ENCODE measurements around the gene FDXR.
"Not testable (repeated sequence)": the region's sequence is repeated elsewhere in the genome, so short reads cannot be mapped to it uniquely, and the experiment has no call there.

FDXR gene, protein sequence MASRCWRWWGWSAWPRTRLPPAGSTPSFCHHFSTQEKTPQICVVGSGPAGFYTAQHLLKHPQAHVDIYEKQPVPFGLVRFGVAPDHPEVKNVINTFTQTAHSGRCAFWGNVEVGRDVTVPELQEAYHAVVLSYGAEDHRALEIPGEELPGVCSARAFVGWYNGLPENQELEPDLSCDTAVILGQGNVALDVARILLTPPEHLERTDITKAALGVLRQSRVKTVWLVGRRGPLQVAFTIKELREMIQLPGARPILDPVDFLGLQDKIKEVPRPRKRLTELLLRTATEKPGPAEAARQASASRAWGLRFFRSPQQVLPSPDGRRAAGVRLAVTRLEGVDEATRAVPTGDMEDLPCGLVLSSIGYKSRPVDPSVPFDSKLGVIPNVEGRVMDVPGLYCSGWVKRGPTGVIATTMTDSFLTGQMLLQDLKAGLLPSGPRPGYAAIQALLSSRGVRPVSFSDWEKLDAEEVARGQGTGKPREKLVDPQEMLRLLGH

DNA sequence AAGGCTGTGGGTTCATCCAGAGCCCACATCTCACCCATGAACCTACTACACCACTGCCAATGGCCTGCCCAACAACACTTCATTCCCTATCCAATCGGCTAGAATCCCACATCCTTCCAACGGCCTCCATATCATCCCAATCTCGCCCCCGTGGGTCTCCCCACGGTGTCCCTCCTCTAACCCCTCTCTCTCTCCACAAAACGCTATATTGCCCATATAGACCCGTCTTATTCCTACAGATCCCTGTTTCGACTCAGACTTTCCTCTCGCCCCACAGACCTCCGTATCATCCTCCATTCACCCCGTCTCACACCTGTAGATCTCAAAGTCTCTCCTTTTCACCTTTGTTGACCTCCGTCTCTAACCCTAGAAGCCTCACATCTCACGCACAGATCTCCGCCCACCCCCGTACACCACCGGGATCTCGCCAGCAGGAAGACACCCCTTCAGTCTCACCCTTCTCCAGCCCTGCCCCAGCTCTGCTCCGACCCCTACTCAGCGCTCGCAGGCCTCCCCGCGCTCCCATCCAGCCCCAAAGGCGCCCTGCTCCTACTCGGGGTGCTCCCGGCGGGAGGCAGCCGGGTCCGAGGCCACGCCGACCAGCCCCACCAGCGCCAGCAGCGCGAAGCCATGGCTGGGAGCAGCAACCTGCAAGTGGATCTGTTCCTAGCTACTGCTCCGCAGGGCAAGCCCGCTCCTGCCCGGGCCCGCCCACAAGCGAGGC is at the start of gene FDXR:
Gene FDXR (minus strand): TSS at position 682 of the 724 bp plus-strand sequence. CDS start 50 bp downstream, at position 632.
- DNase-seq = no peak

DNA sequence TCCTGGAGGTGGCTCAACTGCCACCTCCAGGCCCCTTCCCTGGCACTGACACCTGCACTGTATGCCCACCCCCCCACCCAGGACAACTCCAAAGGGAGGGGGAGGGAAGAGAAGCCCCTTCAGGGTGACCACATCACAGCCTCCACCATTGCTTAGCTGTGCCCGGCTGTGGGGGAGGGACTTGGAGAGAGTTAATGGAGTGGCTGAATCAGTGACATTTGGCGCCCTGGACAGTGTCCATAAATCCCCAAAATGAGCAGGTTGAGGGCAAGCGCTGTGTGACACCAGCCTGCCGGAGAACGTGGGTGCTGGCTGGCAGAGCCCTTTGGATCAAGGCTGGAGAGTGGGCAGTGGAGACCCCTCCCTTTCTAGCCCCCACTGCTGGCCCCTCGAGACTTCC is 49.4 kb upstream of the FDXR start:
- no peak for DNase-seq

DNA sequence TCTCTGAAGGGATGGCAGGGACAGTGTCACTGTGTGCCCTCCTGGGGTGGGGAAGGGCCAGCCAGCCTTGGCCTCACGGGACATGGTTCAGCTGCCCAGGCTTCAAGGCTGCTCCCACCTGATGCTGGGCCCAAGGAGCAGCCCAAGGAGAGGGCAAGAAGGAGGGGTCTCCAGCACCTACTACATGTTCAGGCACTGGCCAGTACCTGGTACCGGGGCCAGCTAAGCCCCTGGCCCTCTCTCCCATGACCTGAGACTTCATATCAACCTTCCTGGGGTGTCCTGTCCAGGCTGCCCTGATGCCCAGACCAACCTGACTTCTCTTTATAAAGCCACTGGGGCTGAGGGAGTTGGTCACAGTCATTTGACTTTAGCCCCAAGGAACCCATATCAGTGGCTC is 49.0 kb upstream of the FDXR start:
- DNase-seq = no peak

DNA sequence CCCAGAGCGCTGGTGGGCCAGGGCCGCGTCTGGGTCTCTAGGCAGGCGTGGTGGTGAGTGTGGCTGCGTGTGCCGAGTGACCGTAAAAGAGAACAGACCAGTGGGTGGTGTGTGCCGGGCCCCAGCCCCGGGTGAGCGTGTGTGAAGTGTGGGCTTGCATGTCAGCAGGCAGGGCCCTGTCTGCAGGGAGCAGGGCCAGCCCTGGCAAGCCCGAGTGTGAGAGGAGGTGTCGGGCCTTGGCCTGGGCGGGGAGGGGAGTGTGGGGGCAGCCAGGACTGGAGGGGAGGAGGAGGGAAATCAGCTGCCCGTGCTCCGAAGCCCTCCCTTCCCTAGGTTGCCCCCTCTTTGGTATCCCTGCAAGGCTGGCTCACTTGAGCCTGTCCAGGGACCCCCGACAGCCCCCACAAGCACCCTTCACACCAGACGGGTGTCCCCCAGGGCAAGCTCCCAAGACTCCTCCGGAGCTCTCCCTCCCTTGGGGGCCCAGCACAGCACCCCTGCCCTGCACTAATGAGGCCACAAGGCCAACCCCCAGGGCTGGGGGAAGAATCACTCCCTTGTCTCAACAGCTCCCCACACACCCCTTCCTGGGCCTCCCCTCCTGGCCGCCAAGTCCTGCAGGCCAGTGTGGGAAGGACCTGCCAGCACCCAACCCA is 48.4 kb upstream of the FDXR start:
- no peak for DNase-seq

DNA sequence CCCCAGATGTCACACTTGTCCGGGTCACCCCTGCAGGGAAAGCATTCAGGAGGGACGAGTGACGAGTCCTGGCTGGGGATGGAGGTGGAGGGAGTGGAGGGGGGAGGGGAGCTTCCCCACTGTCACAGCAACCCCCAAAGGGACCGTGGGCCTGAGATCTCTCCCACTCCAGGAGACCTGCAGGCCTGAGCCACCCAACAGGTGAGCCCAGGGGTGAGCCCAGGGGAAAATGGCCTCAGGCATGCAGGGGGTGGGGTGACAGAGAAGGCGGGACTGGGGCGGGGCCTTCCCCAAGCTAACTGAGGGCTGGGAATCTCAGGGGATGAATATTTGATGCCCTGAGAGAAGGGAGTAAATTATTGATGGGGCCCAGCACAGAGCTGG is 47.8 kb upstream of the FDXR start:
- no peak for DNase-seq

DNA sequence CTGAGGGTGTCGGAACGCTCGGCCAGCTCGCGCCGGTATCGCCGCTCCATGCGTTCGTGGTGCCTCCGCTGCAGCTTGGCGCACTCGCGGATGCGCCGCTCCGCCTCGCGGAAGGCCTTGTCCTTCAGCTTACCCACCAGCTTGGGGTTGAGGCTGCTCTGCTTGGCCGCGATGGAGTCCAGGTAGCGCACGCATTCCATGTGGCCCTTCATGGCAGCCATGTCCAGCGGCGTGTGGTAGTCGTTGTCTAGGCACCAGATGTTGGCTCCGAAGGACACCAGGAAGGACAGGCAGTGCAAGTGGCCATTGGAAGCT is 47.5 kb upstream of the FDXR start:
- DNase-seq = no peak

DNA sequence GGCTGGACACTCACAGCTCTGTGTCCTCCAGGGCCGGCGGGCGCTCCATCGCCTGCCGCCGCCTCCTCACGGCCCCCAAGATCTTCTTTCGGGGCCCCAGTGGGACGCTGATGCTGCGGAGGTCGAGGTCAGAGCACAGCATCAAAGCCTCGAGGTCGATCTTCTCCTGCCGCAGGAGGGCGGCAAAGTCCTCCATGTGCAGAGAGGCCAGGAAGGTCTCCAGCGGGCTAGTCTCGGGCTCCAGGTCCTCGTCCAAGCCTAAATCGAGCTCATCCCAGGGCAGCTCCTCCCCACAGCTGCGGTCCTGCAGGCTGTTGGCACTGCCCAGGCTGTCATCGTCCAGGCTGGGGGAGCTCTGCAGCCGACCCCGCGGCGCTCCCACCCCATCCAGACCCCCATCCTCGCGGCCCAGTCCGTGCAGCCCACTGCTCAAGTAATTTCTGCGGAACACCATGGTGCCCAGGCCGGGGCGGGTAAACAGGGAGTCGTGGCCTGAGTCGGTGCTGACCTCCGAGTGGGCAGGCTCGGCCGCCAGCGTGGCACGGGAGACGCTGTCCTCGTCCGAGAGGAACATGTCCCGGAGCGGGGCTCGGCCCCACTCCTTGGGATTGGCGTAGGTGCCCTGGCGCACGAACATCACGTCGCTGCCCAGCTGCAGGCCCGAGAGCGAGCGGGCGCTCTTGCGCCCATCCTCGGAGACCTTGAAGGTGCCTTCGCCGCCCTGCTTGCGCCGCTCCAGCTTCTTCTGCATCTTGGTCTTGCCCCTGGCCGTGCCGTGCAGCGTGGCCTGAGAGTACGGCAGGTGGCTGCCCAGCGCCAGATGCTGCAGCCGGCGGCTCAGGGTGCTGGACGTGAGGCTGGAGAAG is 46.9 kb upstream of the FDXR start:
- no peak for DNase-seq

DNA sequence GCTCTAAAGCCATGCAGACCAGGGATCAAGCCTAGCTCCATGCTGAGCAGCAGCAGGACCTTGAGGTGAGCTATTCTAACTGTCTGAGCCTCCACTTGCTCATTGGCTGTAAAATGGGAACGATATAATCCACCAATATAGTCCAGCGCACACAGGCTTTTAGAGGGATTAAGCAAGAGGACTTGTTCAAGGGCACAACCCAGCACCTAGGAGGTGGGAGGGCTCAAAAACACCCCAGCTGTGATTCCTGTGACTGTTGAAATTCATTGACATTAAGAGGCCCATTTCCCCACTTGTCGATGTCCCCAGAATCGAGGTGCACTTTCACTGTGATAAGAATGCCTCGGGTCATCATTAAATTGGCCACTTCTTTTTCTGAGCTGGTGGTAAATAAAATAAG is 46.1 kb upstream of the FDXR start:
- no peak for DNase-seq

DNA sequence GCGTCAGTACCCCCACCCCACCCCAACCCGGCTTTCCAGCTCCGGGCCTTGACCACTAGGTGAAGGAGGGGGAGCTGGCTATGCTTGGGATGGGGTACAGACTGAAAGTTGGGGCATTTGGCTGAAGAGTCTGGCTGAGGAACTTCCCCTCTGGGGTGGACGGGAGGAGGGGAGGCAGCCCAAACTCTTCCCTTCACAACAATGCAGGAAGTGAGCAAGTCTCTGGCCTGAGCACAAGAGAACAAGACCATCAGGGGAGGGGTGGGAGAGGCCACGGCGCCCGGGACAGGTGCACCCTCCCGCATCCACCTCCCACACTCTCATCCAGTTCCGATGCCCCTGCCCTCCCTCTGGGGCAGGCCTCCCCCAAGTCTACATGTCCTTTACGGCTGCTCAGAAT is 44.6 kb upstream of the FDXR start:
- no peak for DNase-seq

DNA sequence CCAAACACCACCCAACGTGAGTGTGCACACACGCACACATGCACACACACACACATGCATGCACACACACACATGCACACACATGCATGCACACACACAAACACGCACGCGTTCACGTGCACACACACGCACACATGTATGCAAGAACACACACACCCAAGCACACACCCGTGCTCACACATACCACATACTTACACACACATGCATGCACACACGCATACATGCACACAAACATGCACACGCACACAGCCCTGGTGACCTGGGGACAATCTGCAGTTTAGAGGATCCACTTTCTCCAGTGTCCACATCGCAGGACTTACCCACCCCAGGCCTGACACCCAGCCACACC is 44.0 kb upstream of the FDXR start:
- no peak for DNase-seq

DNA sequence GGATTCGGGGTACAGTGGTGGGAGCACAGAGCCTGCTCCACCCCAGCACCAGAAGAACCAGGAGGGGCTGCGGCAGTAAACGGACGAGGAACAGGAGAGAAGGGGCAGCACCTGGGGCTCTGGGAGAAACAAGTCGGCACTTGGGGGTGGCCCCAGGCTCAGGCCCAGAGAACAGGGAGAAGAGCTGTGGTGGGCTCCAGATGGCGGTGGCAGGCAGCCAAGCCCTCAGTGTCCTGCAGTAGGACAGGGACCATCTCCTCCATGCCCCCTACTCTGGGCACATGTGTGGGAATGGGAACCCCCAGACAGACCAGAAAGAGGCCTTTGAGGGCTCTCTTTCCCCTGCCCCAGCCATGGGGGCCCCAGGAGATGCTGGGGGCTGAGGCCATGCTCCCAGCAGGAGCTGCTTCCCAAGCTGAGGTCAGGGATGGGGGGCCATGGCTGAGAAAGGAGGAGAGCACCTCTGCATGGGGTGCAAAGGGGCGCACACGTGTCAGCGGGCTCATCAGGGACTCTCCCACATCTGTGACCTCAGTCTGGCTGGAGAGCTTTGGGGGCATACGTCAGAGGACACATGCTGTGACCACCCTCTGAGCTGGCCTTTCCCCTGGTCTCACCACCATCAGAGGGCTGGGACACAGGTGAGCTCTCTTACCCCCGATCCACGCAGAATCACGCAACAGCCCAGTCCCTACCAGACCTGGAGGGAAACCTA is 43.5 kb upstream of the FDXR start:
- DNase-seq = no peak

DNA sequence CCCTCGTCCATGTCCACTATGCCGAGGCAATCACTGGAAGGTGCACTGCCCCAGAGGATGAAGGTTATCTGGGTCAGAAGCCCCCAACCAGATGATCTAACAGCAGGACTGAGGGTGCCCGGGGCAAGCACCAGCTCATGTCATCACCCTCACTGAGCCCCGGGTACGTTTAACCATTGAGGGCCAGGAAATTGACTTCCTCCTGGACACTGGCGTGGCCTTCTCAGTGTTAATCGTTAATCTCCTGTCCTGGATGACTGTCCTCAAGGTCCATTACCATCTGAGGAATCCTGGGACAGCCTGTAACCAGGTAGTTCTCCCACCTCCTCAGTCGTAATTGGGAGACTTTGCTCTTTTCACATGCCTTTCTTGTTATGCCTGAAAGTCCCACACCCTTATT is 38.6 kb upstream of the FDXR start:
- DNase-seq = not testable (repeated sequence)

DNA sequence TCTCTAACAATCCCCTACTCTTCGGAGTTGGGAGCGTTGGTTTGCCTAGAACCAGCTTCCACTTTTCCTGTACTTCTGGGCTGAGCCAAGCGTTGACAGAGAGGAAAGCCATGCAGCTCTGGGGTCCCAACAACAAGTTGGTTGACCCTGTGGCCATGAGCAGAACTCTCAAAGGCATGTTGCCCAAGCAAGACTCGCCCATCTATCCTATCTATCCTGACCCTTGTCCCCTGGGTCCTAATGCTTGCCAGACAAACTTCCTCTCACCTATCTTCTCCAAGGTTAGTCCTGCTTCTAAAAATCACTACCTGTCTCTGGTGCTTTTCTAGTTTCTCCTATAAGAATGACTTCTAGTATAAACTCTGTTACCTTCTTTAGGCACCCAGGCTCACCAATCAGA is 36.3 kb upstream of the FDXR start:
- DNase-seq = not testable (repeated sequence)

DNA sequence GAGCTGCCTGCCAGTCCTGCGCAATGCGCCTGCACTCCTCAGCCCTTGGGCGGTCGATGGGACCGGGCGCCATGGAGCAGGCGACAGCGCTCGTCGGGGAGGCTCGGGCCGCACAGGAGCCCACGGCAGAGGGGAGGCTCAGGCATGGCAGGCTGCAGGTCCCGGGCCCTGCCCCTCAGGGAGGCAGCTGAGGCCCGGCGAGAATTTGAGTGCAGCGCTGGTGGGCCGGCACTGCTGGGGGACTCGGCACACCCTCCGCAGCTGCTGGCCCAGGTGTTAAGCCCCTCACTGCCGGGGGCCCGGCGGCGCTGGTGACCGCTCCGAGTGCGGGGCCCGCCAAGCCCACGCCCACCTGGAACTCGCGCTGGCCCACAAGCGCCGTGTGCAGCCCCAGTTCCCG is 34.2 kb upstream of the FDXR start:
- DNase-seq = no peak

DNA sequence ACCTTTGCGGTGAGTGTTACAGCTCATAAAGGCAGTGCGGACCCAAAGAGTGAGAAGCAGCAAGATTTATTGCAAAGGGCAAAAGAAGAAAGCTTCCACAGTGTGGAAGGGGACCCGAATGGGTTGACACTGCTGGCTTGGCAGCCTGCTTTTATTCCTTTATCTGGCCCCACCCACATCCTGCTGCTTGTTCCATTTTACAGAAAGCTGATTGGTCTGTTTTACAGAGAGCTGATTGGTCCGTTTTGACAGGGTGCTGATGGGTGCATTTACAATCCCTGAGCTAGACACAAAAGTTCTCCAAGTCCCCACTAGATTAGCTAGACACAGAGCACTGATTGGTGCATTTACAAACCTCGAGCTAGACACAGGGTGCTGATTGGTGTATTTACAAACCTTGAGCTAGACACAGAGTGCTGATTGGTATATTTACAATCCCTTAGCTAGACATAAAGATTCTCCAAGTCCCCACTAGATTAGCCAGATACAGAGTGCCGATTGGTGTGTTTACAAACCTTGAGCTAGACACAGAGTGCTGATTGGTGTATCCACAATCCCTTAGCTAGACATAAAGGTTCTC is 33.5 kb upstream of the FDXR start:
- DNase-seq = not testable (repeated sequence)

DNA sequence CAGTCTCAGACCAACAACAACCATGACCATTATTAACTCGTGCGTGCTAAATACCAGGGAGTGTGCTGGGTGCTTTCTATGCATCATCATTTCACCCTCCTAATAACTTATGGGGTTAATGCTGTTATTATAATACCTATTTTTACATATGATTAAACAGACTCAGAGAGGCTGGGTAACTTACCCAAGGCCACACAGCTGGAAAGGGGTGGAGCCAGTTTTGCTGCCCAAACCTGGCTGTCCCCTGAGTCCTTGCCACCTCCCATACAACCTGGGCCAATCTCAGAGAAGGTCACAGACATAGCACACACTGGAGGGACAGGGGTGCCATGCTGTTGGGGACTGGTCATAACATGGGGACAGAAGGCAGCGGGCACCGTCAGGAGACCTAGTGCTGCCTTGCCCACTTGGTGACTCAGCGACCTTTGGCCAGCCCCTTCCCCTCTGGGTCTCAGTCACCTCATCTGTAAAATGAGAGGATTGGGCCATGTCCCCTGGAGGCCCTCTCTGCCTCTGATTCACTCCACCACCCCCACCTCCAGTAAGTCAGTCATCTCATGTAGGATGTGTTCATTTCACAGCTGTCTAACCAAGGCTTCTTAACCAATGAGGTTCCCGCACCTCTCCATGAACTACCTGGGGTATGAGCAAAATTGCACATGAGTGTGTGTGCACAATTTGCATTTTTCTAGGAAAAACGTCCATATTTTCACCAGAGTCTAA is 32.1 kb upstream of the FDXR start:
- DNase-seq = no peak

DNA sequence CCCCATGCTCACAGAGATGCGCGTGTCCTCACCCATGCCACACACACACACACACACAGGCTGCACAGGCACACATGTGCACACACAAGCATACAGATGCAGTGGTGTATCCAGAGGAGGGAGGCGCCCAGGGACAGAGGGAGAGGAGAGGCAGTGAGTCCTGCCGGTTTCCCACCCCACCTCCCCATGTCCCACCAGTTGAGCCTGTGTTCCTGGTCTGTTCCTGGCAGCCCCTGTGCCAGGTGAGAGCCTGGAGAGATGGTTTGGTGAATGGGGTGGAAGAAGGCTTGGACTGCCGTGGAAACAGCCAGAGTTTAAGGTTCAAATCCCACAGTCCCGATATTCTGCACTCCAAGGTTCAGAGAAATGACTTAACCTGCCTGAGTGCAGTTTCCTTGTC is 30.9 kb upstream of the FDXR start:
- DNase-seq = no peak

DNA sequence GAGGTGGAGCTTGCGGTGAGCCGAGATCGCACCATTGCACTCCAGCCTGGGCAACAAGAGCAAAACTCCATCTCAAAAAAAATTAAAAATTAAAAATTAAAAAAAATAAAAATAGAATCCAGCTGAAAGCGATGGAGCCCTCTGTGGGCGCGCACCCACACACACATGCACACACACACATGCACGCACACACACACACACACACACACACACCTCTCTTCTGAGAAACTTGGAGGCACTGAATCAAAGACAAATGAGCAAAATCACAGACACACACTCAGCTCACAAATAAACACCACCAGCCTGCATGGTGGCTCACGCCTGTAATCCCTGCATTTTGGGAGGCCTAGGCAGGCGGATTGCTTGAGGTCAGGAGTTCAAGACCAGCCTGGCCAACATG is 30.2 kb upstream of the FDXR start:
- DNase-seq = no peak

DNA sequence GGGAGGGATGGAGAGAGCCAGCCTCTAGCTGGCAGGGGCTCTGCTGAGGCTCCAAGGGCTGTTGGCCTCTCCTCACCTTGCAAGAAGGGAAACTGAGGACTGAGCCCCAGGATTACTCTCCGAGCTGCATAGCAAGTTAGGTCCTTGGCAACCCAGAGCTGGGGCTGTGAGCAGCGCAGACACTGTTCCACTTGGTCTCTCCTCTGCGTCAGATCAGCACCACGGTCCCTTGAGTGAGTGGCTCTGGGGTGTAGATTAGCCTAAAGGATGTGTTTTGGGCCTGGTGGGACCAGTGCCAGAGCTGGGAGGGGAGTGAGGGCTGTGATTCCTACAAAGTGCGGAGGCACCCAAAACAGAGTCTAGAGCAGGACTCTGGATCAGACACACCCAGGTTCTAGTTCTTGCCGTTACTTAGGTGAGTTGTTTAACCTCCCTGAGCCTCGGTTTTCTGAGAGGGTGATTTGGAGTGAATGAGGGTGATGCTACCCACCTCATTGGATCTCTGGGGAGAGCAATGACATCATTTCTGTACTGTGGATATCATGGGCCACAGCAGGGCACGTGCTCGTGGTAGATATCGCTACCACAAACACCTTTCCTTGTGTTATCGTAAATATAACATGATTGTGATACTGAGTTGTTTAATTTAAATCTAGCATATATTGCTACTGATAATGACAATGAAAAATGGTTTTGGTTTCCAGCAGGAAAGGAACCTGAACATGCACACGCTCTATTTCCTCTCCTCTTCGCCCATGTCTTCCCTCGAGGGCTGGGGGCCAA is 28.8 kb upstream of the FDXR start:
- no peak for DNase-seq

DNA sequence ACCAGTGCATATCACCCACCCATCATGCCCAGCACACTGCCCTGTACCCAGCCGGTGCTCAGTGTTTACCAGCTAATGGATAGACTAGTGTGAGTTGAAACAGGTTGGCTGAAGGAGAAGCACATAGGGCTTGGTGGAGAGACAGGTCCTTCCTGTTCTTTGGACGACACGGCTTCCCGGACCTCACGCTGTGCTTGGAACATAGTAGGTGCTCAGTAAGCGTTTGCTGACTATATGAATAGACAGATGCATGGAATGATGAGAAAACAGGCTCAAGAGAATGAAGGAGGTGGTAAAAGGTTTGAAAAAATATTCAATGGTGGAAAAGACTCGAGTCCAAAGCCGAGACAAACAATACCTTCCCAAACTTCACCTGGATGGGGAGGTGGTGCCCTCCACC is 27.4 kb upstream of the FDXR start:
- no peak for DNase-seq
